ENCODE measurements around the gene ACTMAP.

GRCh38 chr19:40744554-40745401, 5.5 kb downstream of the ACTMAP start:
- TF ChIP-seq CTCF (IDR thresholded peaks at IDR 0.05 in 4 of 5, conservative IDR thresholded peaks at IDR 0.05 in 1 of 5): peak in 2 of 5 experiments; percentile 14 to 20
- TF ChIP-seq POLR2A (IDR thresholded peaks at IDR 0.05): no peak

Data from gastrocnemius medialis (tissue), 4 donors.